DND-41 (cell line): ENCODE measurements around the gene CFB.

Source experiments
- EZH2 ChIP-seq: IDR thresholded peaks from 3 replicates; pipeline ENCODE4 v1.6.1; 2012; ENCODE audit warnings: borderline replicate concordance, low read depth, mild to moderate bottlenecking, moderate library complexity, low read length, inconsistent platforms; ENCODE audit not compliant: severe bottlenecking
- TF ChIP-seq, protein P1 (sequence below): IDR thresholded peaks from 2 replicates; pipeline ENCODE4 v1.5.1; 2012; ENCODE audit warnings: borderline replicate concordance, low read length, moderate library complexity, mild to moderate bottlenecking; ENCODE audit not compliant: poor library complexity, severe bottlenecking; ENCODE audit errors: extremely low read depth

DNA sequence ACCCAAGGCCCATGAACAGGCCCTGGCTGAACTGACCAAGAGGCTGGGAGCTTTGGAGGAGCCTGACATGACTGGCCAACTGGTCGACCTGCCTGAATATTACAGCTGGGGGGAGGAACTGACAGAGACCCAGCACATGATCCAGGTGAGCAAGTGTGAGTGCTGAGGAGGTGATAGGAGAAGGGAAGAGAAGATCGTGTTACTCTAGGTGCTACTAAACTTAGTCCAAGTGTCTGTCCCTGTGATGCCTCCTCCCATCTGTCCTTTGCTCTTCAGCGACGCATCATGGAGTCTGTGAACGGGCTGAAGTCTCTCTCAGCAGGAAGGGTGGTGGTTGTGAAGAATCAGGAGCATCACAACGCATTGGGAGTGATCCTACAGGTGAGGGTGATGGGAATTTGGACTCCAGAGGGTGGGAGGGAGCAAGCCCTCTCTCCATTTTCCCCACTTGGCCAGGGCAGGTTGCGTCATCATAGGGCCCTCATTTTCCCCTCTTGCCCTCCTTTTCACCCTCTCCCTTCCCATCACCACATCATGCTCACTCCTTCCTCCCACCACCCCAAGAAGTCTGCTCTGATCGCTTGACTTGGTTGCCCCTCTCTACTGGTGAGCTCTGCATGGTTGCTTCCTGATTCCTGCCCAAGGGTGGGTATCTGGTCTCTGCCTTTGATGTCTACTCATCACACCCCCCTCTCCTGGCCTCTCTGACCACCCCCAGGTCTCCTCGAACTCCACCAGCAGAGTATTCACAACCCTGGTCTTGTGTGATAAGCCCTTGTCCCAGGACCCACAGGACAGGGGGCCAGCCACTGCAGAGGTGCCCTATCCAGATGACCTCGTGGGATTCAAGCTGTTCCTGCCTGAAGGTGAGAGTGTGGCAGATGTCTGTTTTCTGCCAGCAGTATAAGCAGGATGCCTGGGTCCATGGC is 21.4 kb downstream of the CFB start:
- TF ChIP-seq, protein P1, sequence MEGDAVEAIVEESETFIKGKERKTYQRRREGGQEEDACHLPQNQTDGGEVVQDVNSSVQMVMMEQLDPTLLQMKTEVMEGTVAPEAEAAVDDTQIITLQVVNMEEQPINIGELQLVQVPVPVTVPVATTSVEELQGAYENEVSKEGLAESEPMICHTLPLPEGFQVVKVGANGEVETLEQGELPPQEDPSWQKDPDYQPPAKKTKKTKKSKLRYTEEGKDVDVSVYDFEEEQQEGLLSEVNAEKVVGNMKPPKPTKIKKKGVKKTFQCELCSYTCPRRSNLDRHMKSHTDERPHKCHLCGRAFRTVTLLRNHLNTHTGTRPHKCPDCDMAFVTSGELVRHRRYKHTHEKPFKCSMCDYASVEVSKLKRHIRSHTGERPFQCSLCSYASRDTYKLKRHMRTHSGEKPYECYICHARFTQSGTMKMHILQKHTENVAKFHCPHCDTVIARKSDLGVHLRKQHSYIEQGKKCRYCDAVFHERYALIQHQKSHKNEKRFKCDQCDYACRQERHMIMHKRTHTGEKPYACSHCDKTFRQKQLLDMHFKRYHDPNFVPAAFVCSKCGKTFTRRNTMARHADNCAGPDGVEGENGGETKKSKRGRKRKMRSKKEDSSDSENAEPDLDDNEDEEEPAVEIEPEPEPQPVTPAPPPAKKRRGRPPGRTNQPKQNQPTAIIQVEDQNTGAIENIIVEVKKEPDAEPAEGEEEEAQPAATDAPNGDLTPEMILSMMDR = no peak
- no peak for TF ChIP-seq EZH2
